Upper lobe of left lung (tissue), 4 donors: Measurements from ENCODE around the gene TEX19.

Experiments
- CTCF ChIP-seq, 6 experiments: fragments of 450-650 bp in 4 of 6; fragments of 200-600 bp in 2 of 6; sonication (generic) in 2 of 6; IDR thresholded peaks; one replicate each; pipeline ENCODE4 v1.5.1; 2016 to 2019; ENCODE audit warnings: antibody characterized with exemption in 6 of 6
- EP300 ChIP-seq, 4 donors: sonication (generic); formaldehyde crosslinking; IDR thresholded peaks; one replicate each; pipeline ENCODE4 v1.5.1; 2017; ENCODE audit warnings: antibody characterized with exemption in 4 of 4, control low read depth in 2 of 4
- POLR2A ChIP-seq, 4 donors: fragments of 450-650 bp; IDR thresholded peaks; one replicate each; pipeline ENCODE4 v1.5.1; 2016 to 2017; ENCODE audit warnings: antibody characterized with exemption in 4 of 4, mild to moderate bottlenecking in 2 of 4
- POLR2AphosphoS5 ChIP-seq, 2 donors: sonication (generic); formaldehyde crosslinking; IDR thresholded peaks; one replicate each; pipeline ENCODE4 v1.5.1; 2017; ENCODE audit warnings: antibody characterized with exemption in 2 of 2

GRCh38 chr17:82311971-82312370 is 47.1 kb upstream of the TEX19 start:
- TF ChIP-seq CTCF (IDR thresholded peaks at IDR 0.05) (no peak), EP300 (IDR thresholded peaks at IDR 0.05) (no peak), POLR2AphosphoS5 (IDR thresholded peaks at IDR 0.05) (no peak), POLR2A (IDR thresholded peaks at IDR 0.05) (no peak)
